Neural crest cell (in vitro differentiated cells): ENCODE data around the gene NGDN. TPM values are rescaled to one million over a fixed set of nuclear protein-coding genes. Genes with fewer than 3 reads are reported as not detected.

Experiments
- DNase-seq: peaks from one replicate; pipeline ENCODE4 v3.0.0; 2021; ENCODE audit warnings: low read depth, mixed read lengths, low spot score
- H3K27ac Mint-ChIP-seq: one replicate; pipeline ENCODE4 v1.8.0; 2021; ENCODE audit warnings: mild to moderate bottlenecking, mixed read lengths; ENCODE audit not compliant: unreplicated experiment
- H3K27me3 Mint-ChIP-seq: 2 replicates; pipeline ENCODE4 v1.8.0; 2021; ENCODE audit warnings: low read depth, mild to moderate bottlenecking, mixed read lengths
- H3K36me3 Mint-ChIP-seq: 2 replicates; pipeline ENCODE4 v1.8.0; 2021; ENCODE audit warnings: low read depth, mild to moderate bottlenecking, mixed read lengths
- H3K4me1 Mint-ChIP-seq: 2 replicates; pipeline ENCODE4 v1.8.0; 2021; ENCODE audit warnings: mixed read lengths
- H3K4me3 Mint-ChIP-seq: one replicate; pipeline ENCODE4 v1.8.0; 2021; ENCODE audit warnings: mild to moderate bottlenecking, mixed read lengths
- H3K9me3 Mint-ChIP-seq: 2 replicates; pipeline ENCODE4 v1.8.0; 2021; ENCODE audit warnings: mixed read lengths
- CTCF ChIP-seq: fragments of 200-600 bp; sonication (generic); conservative IDR thresholded peaks from 2 replicates; pipeline ENCODE4 v1.5.0; 2021; ENCODE audit warnings: antibody characterized with exemption, mild to moderate bottlenecking
- total RNA-seq: library from RNA; stranded (reverse); gene quantifications from 2 replicates; pipeline ENCODE4 v1.2.1, GENCODE V29; 2021

NGDN gene
- total RNA-seq, 1 donor from 2014 or later, result 53.3 TPM

- Mint-ChIP-seq H3K4me1 (no peaks in the 10 kb centered on the region), H3K27ac (no peak overlapping the region)
These were observed 51.5 kb downstream of the NGDN start for GRCh38 chr14:23520899-23521533.

DNA sequence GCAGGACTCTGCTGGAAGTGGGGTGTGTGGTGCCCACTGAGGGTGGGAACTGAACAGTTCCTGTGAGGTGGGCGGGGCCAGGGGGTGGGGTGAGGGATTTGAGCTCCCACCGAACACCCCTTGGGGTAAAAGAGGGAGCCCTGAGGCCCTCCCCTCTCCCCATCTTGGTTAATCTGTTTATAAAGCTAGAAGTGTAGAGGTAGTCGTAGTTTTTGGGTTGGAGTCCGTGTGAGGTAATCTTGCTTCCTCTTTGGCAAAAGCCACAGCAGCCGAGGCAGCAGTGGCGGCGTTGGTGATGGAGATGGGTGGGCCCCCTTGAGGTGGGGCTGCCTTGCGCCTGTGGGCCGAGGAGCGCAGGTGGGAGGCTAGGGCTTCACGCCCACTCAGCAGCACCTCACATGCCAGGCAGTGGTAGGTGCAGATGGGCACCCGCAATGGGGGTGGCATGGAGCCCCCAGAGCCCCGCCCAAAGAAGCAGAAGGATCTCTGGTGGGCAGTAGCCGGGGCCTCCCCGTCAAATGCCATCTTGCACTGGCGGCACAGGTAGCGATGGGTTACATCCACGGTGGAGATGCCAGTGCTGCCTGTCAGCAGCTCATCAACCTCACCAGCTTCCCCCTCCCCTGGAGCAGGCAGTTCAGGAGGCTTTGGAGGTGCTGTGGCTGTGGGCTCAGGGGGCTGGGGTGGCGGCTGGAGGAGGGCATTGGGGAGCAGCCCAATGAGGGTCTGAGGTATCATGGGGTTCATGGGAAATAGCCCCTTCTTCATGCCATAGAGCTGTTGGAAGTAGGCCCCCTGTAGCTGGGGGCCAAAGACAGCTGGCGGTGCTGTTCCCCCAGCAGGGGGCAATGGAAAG, 52.5 kb downstream of the NGDN start:
- H3K27ac Mint-ChIP-seq, result no peak overlapping the region
- H3K9me3 Mint-ChIP-seq, result no peaks in the 10 kb centered on the region
- H3K4me1 Mint-ChIP-seq, result no peaks in the 10 kb centered on the region
- H3K27me3 Mint-ChIP-seq, result no peaks in the 10 kb centered on the region
- no peaks in the 10 kb centered on the region for H3K36me3 Mint-ChIP-seq
- DNase-seq, result no peak
- TF ChIP-seq CTCF, result no peak
- H3K4me3 Mint-ChIP-seq, result no peak overlapping the region

More at GRCh38 chr14:23520899-23521533, 51.5 kb downstream of the NGDN start:
- DNase-seq, result no peak
- no peaks in the 10 kb centered on the region for H3K36me3 Mint-ChIP-seq
- H3K4me3 Mint-ChIP-seq, result no peak overlapping the region
- no peak for TF ChIP-seq CTCF
- H3K27me3 Mint-ChIP-seq, result no peaks in the 10 kb centered on the region
- H3K9me3 Mint-ChIP-seq, result no peaks in the 10 kb centered on the region

- H3K9me3 Mint-ChIP-seq, result no peaks in the 10 kb centered on the region
- H3K36me3 Mint-ChIP-seq, result no peaks in the 10 kb centered on the region
- H3K27ac Mint-ChIP-seq, result no peak overlapping the region
- H3K4me3 Mint-ChIP-seq, result no peak overlapping the region
- DNase-seq, result no peak
- H3K4me1 Mint-ChIP-seq, result no peaks in the 10 kb centered on the region
- no peaks in the 10 kb centered on the region for H3K27me3 Mint-ChIP-seq
- no peak for TF ChIP-seq CTCF
These were observed 53.2 kb downstream of the NGDN start for GRCh38 chr14:23522643-23523198.

DNA sequence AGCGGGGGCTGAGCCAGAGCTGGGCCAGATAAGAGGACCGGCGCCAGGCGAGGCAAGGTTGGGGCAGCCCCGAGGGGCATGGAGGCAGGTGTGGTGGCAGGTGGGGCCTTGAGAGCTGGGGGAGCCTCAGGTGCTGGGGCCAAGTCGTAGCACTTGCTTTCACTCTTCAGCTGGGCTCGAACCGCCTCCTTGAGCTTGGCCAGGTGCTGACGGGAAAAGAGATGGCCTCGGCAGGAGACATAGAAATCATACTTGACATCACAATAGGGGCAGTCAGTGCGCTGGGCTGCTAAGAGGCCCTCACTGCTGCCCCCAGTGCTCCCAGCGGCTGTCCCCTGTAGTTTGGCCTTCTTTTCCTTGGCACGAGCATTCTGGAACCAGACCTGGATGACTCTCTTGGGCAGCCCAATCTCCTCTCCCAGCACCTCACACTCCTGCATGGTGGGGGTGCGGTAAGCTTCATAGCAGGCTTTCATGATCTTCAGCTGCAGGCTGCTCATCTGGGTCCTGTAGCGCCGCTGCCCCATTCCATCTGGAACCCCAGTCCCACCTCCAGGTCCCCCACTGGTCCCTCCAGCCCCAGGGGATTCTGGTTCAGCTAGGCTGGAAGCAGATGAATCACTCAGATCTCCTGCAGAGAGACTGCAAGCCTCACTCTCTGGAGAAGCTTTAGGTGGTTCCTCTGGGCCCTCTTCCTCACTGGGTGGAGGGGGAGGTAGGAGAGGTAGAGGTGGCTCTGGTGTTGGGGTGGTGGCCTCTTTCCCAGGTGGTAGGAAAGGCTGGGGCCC, 53.9 kb downstream of the NGDN start:
- peaks cover 4% of the 10 kb centered on the region for H3K4me1 Mint-ChIP-seq
- TF ChIP-seq CTCF, result no peak
- no peaks in the 10 kb centered on the region for H3K27me3 Mint-ChIP-seq
- DNase-seq, result no peak
- no peaks in the 10 kb centered on the region for H3K36me3 Mint-ChIP-seq
- no peak overlapping the region for H3K4me3 Mint-ChIP-seq
- no peak overlapping the region for H3K27ac Mint-ChIP-seq
- H3K9me3 Mint-ChIP-seq, result no peaks in the 10 kb centered on the region

GRCh38 chr14:23524954-23525353, 55.5 kb downstream of the NGDN start:
- Mint-ChIP-seq H3K4me3 (no peak overlapping the region), H3K27ac (peak overlapping the region; percentile 67), H3K9me3 (no peaks in the 10 kb centered on the region), H3K27me3 (no peaks in the 10 kb centered on the region), H3K36me3 (no peaks in the 10 kb centered on the region), H3K4me1 (peaks cover 18% of the 10 kb centered on the region)
- no peak for TF ChIP-seq CTCF
- no peak for DNase-seq
